ENCODE measurements around the gene FAM200B.

FAM200B gene

DNA sequence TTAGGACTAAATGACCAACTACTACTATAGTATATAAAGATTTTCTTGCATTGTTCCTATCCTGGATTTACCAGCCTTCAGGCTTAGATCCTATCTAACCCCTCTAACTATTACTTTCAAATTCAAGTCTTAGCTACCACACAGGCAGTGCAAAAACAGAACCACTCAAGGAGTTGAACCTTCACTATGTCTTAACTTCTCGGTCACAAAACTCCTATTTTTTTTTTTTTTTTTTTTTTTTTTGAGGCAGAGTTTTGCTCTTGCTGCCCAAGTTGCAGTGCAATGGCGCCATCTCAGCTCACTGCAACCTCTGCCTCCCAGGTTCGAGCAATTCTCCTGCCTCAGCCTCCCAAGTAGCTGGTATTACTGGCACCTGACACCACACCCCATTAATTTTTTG lies 6.3 kb upstream of the FAM200B start:
- TF ChIP-seq CTCF (IDR thresholded peaks at IDR 0.05; ENCODE audit: control insufficient read depth, extremely low read depth, insufficient read depth), result no peak
- no peak overlapping the region for H3K4me3 ChIP-seq (ENCODE audit: low read depth, low read length)
- no peak for DNase-seq (ENCODE audit: low read depth)

DNA sequence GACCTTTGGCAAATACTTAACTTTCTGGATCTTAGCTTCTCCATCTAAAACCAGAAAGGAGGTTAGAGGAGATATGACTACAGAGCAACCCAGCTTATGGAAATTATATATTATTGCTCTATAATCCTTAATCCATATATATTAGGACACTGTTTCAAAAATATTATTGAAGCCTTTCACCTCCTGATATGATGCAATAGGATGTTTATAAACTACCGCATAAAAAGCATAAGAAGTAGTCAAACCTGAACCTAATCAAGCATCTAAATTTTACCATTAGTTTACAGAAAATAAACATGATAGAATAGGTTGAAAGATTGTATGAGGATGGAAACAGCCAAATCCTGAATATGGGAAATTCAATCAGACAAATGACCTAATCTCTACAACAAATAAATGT lies 5.6 kb upstream of the FAM200B start:
- no peak for TF ChIP-seq CTCF (IDR thresholded peaks at IDR 0.05; ENCODE audit: control insufficient read depth, extremely low read depth, insufficient read depth)
- no peak for DNase-seq (ENCODE audit: low read depth)
- no peak overlapping the region for H3K4me3 ChIP-seq (ENCODE audit: low read depth, low read length)

GRCh38 chr4:15676899-15677298 lies 4.7 kb upstream of the FAM200B start:
- no peak for TF ChIP-seq CTCF (IDR thresholded peaks at IDR 0.05; ENCODE audit: control insufficient read depth, extremely low read depth, insufficient read depth)
- DNase-seq (ENCODE audit: low read depth), result no peak
- H3K4me3 ChIP-seq (ENCODE audit: low read depth, low read length), result no peak overlapping the region

DNA sequence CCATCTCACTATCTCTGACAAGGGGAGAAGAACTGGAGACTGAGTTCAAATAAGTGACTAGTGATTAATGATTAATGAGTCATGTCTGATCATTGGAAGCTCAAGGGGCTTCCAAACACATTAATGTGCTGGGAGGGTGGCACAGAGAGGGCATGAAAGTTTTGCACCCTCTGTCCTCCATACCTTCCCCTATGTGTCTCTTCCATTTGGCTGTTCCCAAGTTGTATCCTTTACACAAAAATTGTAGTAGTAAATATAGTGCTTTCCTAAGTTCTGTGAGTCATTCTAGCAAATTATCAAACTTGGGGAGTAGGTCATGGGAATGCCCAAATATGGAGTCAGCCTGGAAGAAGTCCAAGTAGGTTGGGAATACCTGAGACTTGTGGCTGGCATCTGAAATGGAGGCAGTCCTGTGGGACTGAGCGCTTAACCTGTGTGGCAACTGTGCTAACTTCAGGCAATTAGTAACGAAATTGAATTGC lies 4.1 kb upstream of the FAM200B start:
- H3K4me3 ChIP-seq (ENCODE audit: low read depth, low read length), result no peak overlapping the region
- no peak for DNase-seq (ENCODE audit: low read depth)
- no peak for TF ChIP-seq CTCF (IDR thresholded peaks at IDR 0.05; ENCODE audit: control insufficient read depth, extremely low read depth, insufficient read depth)

- TF ChIP-seq CTCF (IDR thresholded peaks at IDR 0.05; ENCODE audit: control insufficient read depth, extremely low read depth, insufficient read depth), result no peak
- H3K4me3 ChIP-seq (ENCODE audit: low read depth, low read length), result peak overlapping the region; percentile 61
- DNase-seq (ENCODE audit: low read depth), result no peak
Observed at GRCh38 chr4:15681067-15681371, 608 bp upstream of the FAM200B start.

GRCh38 chr4:15682242-15683142 lies 865 bp downstream of the FAM200B start:
- H3K4me3 ChIP-seq (ENCODE audit: low read depth, low read length), result peak overlapping the region; percentile 61
- no peak for TF ChIP-seq CTCF (IDR thresholded peaks at IDR 0.05; ENCODE audit: control insufficient read depth, extremely low read depth, insufficient read depth)
- no peak for DNase-seq (ENCODE audit: low read depth)

DNA sequence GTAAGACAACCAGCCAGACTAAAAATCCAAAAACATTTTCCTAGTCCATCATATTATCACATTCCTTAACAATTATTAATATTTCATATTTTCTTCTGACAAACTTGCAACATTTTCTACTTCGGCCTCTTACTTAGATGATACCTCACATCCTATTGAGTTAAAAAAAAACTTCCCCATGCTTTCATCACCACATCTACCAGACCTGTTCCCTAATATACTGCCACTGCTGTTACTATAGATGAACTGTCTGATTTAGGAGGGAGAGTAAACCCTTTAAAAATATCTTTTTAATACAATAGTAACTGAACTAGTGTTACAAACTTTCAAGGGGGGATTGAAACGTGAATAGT lies 1.5 kb downstream of the FAM200B start:
- H3K4me3 ChIP-seq (ENCODE audit: low read depth, low read length), result peak overlapping the region; percentile 61
- no peak for TF ChIP-seq CTCF (IDR thresholded peaks at IDR 0.05; ENCODE audit: control insufficient read depth, extremely low read depth, insufficient read depth)
- no peak for DNase-seq (ENCODE audit: low read depth)
